Measurements from ENCODE around the gene LCTL.

LCTL gene

GRCh38 chr15:66498501-66499386 lies 67.1 kb downstream of the LCTL start:
- DNase-seq: peak; percentile 48

Measured in NCI-H1105 treated with DMSO at 0.1 percent for 48 hours (cell line).